ENCODE data around the gene RAP1GAP2.

DNA sequence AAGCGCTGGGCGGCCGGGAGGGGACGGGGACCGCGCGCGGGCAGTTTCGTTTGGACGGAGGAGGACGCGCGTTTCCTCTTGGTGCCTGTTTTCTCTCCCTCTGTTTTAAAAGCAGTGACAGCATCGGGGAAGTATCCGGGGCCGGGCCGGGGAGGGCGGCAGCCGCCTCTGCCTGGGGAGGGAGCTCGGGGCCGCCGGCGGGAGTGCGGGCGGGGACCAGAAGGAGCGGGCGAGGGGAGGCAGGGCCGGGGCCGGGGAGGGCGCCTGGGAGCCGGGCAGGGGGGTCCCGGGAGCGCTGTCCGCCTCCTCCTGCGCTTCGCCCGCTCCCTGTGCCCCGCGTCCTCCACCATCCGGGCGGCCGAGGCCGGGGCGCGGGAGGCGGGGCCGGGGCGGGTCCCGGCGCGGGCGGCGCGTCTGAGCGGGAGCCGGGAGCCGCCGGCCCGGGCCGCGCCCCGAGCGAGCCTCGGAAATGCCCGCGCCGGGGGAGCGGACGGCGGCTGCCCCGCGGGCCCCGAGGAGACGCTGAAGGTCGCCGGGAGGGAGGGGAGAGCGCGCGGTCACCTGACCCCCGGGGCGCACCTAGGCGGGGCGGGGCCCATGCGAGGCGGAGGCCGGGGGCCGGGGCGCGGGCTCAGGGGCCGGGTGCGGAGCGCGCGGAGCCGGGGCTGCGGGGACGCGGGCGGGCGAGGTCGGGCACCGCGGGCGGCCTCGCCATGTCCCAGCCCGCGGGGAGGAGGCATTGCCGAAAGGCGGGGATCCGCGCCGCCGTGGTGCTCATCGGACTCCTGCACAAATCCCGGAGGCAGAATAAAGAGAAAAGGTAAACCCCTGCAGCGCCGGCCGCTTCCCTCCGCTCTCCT is 57.3 kb downstream of the RAP1GAP2 start:
- TF ChIP-seq ARNT (IDR thresholded peaks at IDR 0.05) (no peak), FOXK2 (IDR thresholded peaks at IDR 0.05) (no peak), SP1 (IDR thresholded peaks at IDR 0.05) (no peak), SUZ12 (IDR thresholded peaks at IDR 0.05) (no peak), HDGF (IDR thresholded peaks at IDR 0.05; ENCODE audit: borderline replicate concordance) (no peak), FOXM1 (IDR thresholded peaks at IDR 0.05; ENCODE audit: borderline replicate concordance) (no peak), ZNF384 (IDR thresholded peaks at IDR 0.05) (no peak), BHLHE40 (IDR thresholded peaks at IDR 0.05; ENCODE audit: borderline replicate concordance) (no peak)
- TF ChIP-seq, protein P1, sequence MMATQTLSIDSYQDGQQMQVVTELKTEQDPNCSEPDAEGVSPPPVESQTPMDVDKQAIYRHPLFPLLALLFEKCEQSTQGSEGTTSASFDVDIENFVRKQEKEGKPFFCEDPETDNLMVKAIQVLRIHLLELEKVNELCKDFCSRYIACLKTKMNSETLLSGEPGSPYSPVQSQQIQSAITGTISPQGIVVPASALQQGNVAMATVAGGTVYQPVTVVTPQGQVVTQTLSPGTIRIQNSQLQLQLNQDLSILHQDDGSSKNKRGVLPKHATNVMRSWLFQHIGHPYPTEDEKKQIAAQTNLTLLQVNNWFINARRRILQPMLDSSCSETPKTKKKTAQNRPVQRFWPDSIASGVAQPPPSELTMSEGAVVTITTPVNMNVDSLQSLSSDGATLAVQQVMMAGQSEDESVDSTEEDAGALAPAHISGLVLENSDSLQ (IDR thresholded peaks at IDR 0.05): no peak

All from HEK293T (cell line).